Coronary artery (tissue), 2 donors: ENCODE results near the gene AK9.

Source experiments
- DNase-seq: peaks from one replicate; pipeline ENCODE4 v3.0.0-alpha.2; 2017; ENCODE audit warnings: low spot score
- H3K27ac ChIP-seq, 2 donors: fragments of 200-600 bp; sonication (generic); one replicate each; pipeline ENCODE4 v1.5.1; 2016 to 2019
- H3K4me3 ChIP-seq: fragments of 200-600 bp; sonication (generic); 2 replicates; pipeline ENCODE4 v1.5.1; 2016; ENCODE audit warnings: mild to moderate bottlenecking, moderate library complexity
- TF ChIP-seq, protein P1 (sequence below): fragments of 200-600 bp; sonication (generic); IDR thresholded peaks from one replicate; pipeline ENCODE4 v1.5.1; 2019; ENCODE audit warnings: antibody characterized with exemption

The AK9 gene

DNA sequence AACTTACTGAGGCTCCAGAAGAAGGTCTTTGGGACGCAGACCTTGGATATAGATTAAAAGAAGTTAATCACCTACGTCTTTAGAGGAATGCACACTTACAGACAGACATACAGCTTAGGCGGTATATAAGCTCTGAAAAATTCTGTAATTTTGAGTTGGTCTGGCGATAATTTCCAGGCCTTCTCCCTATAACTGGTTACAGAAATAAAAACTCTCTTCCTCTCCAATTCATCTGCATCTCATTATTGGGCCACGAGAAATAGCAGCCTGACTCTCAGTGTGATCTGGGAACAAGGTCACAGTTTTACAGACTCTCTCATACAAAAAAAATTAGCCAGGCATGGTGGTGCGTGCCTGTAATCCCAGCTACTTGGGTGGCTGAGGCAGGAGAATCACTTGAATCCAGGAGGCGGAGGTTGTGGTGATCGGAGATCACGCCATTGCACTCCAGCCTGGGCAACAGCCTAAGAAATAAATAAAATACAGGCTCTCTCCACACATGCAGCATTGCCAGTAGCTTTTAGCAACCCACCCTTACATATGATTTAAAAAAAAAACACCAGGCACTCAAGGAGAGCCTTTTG, 212.7 kb downstream of the AK9 start:
- H3K4me3 ChIP-seq, result no peak overlapping the region
- H3K27ac ChIP-seq, result no peak overlapping the region
- no peak for DNase-seq
- TF ChIP-seq, protein P1, sequence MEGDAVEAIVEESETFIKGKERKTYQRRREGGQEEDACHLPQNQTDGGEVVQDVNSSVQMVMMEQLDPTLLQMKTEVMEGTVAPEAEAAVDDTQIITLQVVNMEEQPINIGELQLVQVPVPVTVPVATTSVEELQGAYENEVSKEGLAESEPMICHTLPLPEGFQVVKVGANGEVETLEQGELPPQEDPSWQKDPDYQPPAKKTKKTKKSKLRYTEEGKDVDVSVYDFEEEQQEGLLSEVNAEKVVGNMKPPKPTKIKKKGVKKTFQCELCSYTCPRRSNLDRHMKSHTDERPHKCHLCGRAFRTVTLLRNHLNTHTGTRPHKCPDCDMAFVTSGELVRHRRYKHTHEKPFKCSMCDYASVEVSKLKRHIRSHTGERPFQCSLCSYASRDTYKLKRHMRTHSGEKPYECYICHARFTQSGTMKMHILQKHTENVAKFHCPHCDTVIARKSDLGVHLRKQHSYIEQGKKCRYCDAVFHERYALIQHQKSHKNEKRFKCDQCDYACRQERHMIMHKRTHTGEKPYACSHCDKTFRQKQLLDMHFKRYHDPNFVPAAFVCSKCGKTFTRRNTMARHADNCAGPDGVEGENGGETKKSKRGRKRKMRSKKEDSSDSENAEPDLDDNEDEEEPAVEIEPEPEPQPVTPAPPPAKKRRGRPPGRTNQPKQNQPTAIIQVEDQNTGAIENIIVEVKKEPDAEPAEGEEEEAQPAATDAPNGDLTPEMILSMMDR, result no peak

DNA sequence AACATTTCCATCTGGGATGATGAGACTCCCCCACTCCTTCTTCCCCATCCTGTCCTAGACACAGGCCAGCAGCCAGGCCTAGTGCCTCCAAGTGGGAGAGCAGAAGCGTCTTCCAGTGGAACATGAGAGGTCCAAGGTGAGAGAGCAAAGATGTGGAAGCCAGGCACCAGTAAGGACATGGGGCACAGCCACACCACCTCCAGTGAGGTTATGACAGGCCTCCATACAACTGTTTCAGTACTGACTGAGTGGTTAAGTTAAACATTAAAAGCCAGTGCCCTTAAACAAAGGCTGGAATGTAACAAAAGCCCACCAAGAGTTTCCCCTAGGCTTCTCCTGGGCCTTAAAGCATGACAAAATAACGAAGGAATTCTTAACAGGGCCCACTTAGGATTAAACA, 213.3 kb downstream of the AK9 start:
- Histone ChIP-seq H3K27ac (no peak overlapping the region), H3K4me3 (no peak overlapping the region)
- TF ChIP-seq, protein P1, result no peak
- DNase-seq, result no peak

DNA sequence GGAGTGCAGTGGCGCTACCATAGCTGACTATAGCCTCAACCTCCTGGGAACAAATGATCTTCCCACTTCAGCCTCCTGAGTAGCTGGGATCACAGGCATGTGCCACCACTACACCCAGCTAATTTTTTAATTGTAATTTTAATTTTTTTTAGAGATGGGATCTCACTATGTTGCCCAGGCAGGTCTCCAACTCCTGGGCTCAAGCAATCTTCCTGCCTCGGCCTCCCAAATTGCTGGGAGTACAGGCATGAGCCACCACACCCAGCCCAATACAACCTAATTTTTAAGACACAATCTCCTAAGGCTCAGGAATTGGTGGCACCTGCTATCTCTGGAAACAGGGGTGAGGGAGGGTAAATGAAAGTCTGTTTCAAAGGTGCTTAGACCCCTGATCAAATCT, 213.8 kb downstream of the AK9 start:
- H3K4me3 ChIP-seq, result no peak overlapping the region
- TF ChIP-seq, protein P1, result no peak
- no peak overlapping the region for H3K27ac ChIP-seq
- DNase-seq, result no peak

DNA sequence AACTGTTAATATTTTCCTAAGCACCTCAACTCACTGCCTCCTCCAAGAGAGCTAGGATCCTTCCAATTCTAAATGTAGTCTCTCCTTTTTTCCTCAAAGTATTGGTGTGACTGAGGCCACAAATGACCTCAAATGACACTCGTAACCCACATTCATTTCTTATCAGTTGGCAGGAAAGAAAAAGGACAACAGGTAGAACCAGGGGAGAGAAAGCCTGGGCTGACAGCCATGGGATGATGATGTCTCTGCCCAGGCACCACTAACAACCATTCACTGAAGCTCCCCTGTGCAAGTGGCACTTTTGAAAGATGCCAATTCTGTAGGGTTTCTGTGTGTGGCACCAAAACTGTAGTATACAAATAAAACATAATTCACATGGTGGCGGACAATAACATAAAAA, 215.4 kb downstream of the AK9 start:
- TF ChIP-seq, protein P1, result no peak
- no peak overlapping the region for H3K27ac ChIP-seq
- H3K4me3 ChIP-seq, result no peak overlapping the region
- DNase-seq, result no peak

DNA sequence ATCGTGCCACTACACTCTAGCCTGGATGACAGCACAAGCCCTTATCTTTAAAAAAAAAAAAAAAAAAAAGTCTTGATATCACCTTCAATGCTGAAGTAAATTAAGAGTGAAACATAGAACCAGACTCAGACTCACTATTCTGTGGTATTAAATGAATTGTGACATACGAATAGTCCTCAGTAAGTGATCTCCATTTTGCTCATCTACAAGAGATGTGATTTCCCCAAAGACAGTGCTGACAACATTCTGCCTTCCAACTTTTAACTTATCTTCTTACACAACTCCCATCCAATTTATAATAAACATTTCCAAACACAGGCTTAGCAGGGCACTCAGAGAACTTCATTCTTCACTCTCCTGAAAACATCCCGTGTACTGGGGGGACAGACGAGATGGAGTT, 216.0 kb downstream of the AK9 start:
- no peak overlapping the region for H3K27ac ChIP-seq

DNA sequence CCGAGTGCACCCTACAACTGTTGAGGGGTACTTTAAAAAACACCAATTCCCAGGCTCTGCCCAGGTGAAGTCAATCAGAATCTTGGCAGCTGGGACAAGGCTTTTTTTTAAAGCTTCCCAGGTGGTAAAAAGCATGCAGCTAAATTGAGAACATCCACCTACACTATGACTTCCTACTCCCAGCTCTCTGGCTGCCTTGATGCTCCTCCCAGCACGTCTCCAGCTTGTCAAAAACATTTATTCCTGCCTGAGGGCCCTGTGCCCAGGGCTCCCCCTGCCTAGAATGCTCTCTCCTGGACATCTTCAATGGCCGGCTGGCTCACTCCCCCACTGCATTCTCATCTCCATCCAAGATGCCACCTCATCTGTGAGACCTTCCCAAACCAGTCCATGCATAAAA, 217.9 kb downstream of the AK9 start:
- Histone ChIP-seq H3K27ac (no peak overlapping the region), H3K4me3 (no peak overlapping the region)
- no peak for DNase-seq
- TF ChIP-seq, protein P1, result no peak

More for the DNA sequence above, 216.0 kb downstream of the AK9 start:
- DNase-seq, result no peak
- H3K4me3 ChIP-seq, result no peak overlapping the region
- TF ChIP-seq, protein P1, result no peak

DNA sequence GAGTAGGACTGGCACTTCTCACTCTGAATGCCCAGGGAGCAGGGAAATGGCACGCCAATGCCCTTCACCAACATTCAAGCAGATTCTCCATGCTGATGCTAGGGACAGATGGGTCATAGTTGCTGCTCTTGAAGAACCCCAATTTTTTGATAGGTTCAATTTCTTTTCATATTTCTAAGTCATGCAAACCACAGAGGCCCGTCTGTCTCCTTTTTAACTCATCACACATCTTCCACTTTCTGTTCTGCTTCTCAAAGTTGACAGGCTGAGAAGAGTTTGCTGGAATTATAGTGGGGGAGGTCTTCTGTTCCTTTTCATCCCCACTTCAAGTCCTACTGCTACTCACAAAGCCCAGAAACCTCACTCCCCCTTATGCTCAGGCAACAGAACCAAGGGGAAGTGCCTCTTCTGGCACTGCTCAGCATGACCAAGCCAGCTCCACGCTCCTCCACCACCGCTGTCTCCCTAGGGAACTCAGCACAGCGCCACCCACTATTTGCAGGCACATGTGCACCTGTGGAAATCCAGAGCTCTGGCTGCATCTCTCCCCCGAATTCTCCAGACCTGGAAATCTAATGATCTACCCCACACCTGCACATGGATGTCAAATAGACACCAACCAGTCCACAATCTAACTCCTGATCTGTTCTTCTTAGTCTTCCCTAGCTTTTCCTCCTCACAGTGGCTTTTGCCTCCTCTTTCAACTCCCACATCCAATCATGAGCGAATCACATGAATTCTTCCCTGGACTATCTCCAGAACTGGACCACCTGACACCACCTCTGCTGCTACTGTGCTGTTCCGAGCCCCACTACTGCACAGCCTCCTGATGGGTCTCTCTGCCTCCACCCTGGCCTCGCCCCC, 218.6 kb downstream of the AK9 start:
- no peak for DNase-seq
- TF ChIP-seq, protein P1, result no peak
- no peak overlapping the region for H3K27ac ChIP-seq
- no peak overlapping the region for H3K4me3 ChIP-seq
